A673 (cell line): ENCODE measurements around the gene GTF2I.
"Not testable (repeated sequence)": the region's sequence is repeated elsewhere in the genome, so short reads cannot be mapped to it uniquely, and the experiment has no call there.

Experiments used
- EZH2 ChIP-seq: fragments of 200-600 bp; sonication (generic); IDR thresholded peaks from 2 replicates; pipeline ENCODE4 v1.6.1; 2017; ENCODE audit warnings: borderline replicate concordance, low read depth, mild to moderate bottlenecking, mixed read lengths, antibody characterized with exemption, low read length; ENCODE audit not compliant: poor library complexity, severe bottlenecking
- TF ChIP-seq, protein P1 (sequence below): fragments of 300-800, 200-600 bp; sonication (generic); conservative IDR thresholded peaks from 2 replicates; pipeline ENCODE4 v1.5.1; 2017; ENCODE audit warnings: low read depth, mild to moderate bottlenecking, antibody characterized with exemption, low read length, moderate library complexity, mixed read lengths

DNA sequence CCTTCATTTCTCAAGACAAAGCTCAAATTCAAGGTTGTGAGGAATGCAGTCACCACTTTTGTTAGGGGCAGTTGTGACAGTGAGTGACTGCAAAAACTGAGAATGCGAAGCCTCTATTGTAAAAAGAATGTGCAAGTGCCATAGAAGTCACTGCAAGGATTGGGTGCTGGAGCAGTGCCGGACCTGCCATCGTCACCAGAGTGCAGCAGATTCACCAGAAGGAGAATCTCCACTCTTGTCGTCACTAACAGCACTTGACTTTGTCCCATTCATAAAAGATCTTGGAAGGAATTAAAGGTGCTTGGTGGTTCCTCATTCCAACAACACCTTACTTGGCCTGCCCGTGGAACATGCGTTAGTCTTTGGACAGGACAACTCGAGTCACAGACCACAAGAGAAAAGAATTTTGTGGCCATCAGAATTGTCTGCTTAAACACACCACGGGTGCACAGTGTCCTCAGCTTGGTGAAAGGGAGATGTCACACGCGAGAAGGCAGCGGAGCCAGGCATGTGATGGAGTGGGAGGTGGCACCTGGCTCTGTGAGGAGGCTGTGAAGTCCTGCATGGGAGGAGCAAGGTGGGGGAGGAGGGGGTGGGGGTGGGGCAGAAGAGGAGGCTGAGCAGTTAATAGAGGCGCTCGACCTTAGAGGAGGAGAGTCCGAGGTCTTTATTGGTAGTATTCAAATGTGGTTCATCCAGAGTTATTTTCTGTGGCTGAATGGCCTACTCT, 82.6 kb downstream of the GTF2I start:
- TF ChIP-seq, protein P1, sequence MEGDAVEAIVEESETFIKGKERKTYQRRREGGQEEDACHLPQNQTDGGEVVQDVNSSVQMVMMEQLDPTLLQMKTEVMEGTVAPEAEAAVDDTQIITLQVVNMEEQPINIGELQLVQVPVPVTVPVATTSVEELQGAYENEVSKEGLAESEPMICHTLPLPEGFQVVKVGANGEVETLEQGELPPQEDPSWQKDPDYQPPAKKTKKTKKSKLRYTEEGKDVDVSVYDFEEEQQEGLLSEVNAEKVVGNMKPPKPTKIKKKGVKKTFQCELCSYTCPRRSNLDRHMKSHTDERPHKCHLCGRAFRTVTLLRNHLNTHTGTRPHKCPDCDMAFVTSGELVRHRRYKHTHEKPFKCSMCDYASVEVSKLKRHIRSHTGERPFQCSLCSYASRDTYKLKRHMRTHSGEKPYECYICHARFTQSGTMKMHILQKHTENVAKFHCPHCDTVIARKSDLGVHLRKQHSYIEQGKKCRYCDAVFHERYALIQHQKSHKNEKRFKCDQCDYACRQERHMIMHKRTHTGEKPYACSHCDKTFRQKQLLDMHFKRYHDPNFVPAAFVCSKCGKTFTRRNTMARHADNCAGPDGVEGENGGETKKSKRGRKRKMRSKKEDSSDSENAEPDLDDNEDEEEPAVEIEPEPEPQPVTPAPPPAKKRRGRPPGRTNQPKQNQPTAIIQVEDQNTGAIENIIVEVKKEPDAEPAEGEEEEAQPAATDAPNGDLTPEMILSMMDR: not testable (repeated sequence)
- TF ChIP-seq EZH2: not testable (repeated sequence)
